Right ventricle myocardium superior (tissue), 1 donor: ENCODE results near the gene GIMAP8. TPM values are rescaled to one million over a fixed set of nuclear protein-coding genes. Genes with fewer than 3 reads are reported as not detected.

Source experiments
- ATAC-seq: fragments of 200-7000 bp; cut with Tn5 transposase; one replicate; pipeline ENCODE4 v1.9.1; 2020; ENCODE audit warnings: mild to moderate bottlenecking; ENCODE audit not compliant: poor library complexity
- DNase-seq: peaks from one replicate; pipeline ENCODE4 v3.0.0-alpha.2; 2020
- intact Hi-C: fragments of 100-400 bp; cut with DNase I; formaldehyde crosslinking; loops from one replicate; pipeline ENCODE4 v1.11.2; 2022
- total RNA-seq: library from RNA; stranded (reverse); fragmentation: NEBNext Ultra II Directional; extraction: Animal tissue kit (Norgen Biotek cat#: 25700); gene quantifications from one replicate; pipeline ENCODE4 v1.2.1, GENCODE V29; 2021
- donor health status: DM: no; HTN: yes; CAD: no; lungs with severe emphysema.

GIMAP8 gene
- total RNA-seq, 1 donor from 2014 or later: 14.4 TPM

DNA sequence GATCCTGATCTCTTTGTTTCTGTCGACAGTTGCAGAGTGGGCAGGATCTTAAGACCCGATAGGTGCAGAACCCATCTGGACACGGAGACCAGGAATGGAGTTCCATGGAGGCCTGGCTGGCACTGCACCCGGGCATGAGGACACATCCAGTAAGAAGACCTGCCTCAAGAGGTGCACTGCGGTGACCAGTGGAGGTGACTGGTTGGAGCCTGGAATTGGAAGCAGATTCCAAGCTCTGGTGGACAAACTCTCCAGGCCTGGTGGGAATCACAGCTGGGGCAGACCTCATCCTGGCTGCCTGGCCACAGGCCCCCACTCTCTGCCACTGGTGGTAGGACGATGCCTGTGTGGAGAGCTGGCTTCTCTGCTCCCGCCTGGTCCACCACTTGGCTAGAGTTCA lies 40.3 kb upstream of the GIMAP8 start:
- ATAC-seq: no peak
- no peak for DNase-seq
- intact Hi-C loops: no loop called here

DNA sequence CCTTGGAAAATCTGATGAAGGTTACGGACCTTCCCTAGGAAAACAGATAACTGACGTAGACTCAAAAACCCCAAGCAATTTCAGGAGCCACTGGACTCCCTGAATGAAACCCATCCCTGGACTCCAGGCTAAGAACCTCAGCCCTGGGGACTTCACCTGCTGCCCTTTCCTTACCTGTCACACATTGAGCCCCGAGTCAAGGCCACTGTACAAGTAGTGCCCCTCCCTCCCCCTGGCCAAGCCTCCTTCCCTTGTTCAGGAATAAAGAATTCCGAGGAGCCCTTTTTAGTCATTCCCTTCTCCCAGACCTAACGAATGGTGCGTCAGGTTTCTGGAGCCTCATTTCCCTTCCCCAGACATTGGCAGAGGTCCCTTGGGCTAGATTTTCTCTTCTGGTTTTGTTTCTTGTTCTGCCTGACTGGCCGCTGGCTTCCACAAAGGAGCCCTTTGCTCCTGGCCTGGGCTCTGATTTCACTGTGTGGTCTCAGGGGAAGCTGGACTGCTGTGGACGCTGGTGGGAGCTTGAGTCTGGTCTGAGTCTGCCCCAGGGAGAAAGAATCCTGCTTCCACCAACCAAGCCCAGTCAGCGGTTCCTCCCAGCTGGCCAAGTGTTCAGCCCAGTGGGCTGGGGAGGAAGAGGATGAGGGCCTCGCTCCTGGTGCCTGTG lies 39.6 kb upstream of the GIMAP8 start:
- no peak for ATAC-seq
- no peak for DNase-seq
- intact Hi-C loops: no loop called here

DNA sequence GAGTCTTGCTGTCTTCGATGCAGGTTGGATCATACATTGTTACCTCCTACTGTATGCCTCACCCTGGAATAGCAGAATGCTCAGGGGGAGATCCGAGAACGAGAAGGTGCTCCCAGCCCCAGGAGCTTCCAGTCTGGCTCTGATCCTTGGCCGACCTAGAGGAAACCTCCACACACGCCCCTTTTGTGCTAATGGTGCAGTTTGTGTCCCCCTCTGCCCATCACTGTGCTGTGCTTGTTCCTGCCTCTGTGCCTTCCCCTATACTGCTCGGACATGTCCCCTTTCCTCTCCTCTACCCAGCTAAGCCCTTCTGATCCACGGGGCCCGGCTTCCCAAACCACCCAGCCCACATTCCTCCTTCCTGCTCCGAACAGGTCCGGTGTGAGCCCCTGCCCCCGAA lies 38.8 kb upstream of the GIMAP8 start:
- intact Hi-C loops: no loop called here
- no peak for DNase-seq
- no peak for ATAC-seq

DNA sequence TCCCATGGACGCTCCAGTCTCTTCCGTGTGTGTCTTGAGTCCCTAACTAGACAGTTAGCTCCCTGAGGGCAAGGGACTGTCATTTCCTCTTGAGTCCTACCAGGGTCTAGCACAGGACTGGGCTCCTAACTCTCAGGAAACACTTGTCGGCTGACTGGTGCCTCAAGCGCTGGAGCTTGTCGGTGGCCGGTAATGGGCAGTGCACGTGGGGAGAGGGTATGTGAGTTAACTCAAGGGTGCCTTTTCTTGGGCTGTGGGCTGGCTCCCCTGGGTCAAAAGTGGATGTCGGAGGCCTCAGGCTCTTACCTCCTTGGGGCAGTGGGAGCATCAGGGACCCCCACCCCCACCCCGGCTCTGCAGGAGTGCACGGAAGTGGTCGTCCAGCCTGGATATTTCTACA lies 38.4 kb upstream of the GIMAP8 start:
- no peak for DNase-seq
- intact Hi-C loops: no loop called here
- no peak for ATAC-seq

DNA sequence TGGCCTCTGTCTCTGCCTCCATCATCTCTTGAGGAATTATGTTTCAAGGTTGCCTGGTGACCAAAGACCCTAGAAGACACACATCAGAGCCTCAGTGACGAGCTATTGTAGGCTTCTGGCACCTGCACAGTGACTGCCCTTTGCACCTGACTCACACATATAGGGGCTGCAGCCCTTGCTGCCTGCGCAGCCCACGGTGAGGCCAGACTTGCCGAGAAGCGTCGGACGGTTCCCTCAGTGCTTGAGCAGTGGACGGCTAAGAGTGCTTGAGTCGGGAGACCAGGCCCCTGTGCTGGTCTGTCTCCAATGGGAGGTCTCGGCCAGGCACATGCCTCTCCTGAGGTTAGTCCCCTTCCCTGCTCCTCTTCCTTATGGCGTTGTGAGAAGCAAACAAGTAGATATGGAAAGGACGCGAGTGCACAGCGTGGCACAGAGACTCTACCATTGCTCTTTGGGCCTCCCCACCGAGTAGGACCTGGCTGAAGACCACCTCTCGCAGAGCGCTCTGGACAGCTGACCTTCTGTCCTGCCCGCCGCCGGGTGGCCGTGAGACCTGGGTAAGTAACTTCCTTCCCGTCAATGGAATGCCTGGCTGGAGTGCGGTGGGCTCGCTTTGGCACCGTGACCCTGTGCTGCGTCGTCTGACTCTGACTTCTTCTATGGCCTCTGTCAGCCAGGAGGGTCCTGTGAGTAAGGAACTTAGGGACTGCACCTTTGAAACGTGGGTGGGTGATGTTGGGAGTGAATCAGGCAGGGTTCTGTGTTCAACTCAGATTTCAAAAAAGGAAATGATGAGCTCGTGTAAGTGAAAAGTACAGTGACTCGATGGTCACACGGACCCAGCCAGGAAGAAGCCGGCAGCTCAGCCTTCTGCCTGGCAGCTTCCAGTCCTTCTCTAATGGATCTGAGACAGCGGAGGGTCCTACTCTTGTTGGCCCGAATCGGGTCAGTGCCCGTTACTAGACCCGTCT lies 37.6 kb upstream of the GIMAP8 start:
- DNase-seq: no peak
- intact Hi-C loops: no loop called here
- ATAC-seq: no peak

DNA sequence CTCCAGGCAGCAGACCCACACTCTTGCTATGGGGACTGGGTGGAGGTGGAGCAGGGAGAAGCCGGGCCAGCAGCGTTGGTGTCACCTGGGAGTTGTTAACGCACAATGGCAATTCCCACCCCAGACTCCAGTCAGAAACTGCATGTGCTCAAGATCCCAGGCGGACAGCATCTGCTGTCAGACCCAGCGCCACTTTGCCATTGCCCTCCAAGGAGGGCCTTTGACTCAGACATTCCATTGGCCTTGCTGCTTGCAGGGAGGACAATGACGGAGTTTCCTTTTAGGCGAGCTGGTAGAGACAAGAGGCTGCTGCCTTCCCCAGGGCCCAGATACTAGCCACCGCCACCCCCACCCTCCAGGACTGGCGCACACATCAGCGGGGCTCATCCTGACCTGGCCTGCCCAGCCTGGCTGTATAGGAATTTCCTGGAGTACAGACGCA lies 36.8 kb upstream of the GIMAP8 start:
- intact Hi-C loops: no loop called here
- ATAC-seq (no peak), DNase-seq (no peak)

DNA sequence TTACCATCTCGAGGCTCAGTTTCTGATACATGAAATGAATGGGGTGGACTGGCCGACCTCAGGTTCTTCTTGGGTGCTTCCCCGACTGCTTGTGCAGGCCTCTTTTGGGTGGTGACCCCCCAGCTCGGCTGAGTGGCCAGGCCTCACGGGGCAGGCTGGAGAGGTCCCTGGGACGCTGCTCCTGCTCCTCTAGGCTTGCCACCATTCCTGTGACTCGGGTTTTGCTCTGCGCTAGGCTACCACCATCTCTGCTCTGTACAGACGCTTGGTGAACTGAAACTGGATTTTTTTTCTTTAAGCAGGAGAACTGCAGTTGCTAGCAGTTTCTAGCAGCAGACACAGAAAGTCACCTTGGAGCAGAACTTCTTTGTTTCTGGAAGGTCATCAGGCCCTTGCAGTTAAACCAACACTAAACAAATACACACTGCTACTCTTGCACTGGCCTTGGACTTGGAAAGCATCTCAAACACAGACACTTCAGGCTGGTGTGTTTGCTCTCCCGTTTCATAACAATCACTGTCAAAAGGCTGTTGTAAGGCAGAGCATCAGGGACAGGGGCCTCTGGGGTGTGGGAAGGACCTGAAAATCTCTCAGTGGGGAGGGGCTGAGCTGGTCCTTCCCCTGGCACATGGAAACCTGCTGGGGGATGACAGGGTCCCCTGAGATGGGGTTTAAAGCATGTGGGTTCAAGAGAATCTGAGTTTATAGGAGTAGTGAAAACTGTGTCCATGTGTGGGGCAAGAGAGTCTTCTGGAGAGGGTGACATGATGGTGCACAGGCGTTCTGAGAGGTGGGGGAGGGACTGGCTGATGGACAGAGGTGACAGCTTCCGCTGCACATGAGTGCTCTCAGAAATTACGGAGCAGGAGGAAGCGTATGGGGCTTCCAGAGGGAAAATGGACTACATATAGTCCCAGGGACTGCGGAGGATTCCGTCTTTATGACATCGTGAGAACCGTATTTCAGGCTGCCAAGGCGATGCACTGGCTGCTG lies 35.0 kb upstream of the GIMAP8 start:
- DNase-seq: no peak
- intact Hi-C loops: loop anchor here (5.0 kb wide), 1 partner anchor 58 kb away; no protein-coding TSS in a partner anchor
- ATAC-seq: no peak

DNA sequence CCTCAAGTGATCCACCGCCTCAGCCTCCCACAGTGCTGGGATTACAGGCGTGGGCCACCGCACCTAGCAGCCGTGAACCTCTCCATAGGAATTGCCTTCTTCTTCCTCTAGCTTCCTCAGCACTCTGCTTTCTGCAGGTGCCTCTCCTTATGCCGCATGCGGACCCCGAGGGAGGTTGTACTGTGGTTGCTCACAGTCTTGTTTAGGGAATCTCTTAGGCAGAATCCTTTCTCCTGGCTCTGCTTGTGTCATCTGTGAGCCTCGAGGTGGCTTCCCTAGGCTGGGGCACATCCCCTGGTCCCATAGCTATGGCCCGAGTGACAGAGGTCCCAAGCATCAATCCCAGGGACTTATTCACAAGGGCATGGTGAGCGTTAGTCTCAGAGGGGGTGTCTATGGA lies 33.2 kb upstream of the GIMAP8 start:
- intact Hi-C loops: loop anchor here (5.0 kb wide), 1 partner anchor 60 kb away; no protein-coding TSS in a partner anchor
- no peak for ATAC-seq
- DNase-seq: no peak

DNA sequence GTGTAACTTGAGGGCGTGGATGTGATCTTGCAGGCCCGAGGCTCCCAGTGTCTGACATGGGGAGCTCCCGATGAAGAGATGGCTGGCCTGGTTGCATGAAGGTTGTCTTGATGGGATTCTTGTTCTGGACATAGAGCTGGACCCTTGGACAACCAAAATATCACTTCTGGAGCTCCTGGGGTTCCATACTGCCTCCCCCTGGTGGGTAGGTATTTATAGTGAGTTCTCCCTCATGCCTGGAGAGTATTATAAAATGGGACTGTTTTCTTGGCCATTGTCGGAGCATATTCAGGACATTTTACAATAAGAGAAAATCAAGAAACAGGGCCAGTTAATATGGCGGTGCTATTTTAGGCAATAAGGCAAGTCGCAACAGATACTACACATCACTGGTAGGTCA lies 32.6 kb upstream of the GIMAP8 start:
- intact Hi-C loops: loop anchor here (5.0 kb wide), 1 partner anchor 61 kb away; no protein-coding TSS in a partner anchor
- ATAC-seq: no peak
- no peak for DNase-seq

DNA sequence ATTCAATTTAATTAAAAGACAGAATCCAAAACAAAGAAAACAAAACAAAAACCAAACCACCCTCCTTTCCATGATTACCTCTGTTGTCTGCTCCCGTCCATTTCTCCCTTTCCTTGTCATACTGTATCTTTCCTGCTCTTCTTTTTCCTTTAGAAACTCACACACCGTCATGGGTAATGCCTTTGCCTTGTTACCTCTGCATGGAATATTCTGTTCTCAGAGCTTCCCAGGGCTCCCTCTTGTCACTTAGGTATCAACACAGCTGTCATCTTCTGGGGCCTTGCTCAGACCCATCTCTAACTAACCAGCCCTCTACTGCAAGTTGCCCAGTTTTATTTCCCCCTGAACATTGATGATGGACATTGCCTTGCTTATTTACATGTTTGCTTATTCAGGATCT lies 30.2 kb upstream of the GIMAP8 start:
- ATAC-seq: no peak
- intact Hi-C loops: loop anchor here (5.0 kb wide), 1 partner anchor 133 kb away; no protein-coding TSS in a partner anchor

DNA sequence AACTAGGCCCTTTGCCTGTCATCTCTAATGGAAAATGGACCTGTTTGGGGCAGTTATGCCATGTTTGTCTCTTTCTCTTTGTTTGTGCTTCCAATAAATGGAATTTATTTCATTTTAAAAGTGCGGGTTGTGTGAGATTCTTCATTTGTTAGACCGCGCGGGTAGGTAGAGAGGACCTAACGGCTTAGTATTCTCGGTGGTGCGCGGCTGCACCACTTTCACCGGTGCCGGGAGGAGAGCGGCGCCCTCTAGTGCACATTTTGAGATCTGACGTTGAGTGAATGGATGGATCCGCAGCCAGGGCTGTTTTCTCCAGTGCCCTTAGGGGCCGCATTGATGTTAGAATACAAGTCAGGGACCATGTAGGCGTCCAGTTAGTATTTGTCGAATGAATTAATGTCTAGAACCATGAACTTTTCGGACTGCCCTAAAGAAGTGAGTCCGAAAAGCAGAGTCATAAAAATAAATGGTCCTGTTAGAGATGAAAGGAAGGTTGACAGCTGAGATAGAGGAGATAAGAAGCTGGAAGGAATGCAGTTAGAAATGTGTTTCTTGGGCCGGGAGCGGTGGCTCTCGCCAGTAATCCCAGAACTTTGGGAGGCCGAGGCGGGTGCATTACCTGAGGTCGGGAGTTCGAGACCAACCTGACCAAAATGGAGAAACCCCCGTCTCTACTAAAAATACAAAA lies 29.3 kb upstream of the GIMAP8 start:
- intact Hi-C loops: loop anchor here (5.0 kb wide), 1 partner anchor 134 kb away; no protein-coding TSS in a partner anchor
- DNase-seq (peak; percentile 86), ATAC-seq (peak; percentile 98)

More for the DNA sequence above, 30.2 kb upstream of the GIMAP8 start:
- DNase-seq: no peak

DNA sequence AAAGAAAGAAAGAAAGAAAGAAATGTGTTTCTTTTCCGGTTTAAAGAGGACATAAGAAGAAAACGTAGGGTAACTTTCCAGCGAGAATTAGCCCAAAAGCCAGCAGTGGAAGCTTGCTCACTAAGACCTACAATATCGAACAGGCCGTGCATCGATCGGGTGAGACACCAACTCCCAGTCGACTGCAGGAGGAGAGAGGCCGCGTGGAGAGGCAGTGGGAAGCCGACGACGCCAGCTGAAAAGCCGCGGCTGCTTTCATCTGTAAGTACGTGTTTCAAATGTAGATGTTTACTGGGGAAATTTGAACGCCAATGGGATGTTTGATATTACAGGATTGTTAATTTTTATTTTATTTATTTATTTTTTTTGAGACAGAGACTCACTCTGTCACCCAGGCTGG lies 28.6 kb upstream of the GIMAP8 start:
- intact Hi-C loops: loop anchor here (5.0 kb wide), 1 partner anchor 135 kb away; no protein-coding TSS in a partner anchor
- ATAC-seq (no peak), DNase-seq (no peak)

DNA sequence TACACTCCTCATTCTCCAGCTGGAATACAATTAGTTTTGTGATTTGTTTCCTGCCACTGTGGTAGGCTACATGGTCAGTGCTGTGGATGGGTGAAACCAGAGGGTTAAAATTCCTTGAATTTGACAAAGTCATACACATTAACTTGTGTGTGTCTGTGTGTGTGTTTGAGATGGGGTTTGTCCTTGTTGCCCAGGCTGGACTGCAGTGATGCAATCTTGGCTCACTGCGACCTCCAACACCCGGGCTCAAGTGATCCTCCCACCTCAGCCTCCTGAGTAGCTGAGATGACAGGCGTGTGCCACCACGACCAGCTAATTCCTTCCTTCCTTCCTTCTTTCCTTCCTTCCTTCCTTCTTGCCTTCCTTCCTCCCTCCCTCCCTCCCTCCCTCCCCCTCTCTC lies 24.8 kb upstream of the GIMAP8 start:
- ATAC-seq: no peak
- intact Hi-C loops: no loop called here
- no peak for DNase-seq

DNA sequence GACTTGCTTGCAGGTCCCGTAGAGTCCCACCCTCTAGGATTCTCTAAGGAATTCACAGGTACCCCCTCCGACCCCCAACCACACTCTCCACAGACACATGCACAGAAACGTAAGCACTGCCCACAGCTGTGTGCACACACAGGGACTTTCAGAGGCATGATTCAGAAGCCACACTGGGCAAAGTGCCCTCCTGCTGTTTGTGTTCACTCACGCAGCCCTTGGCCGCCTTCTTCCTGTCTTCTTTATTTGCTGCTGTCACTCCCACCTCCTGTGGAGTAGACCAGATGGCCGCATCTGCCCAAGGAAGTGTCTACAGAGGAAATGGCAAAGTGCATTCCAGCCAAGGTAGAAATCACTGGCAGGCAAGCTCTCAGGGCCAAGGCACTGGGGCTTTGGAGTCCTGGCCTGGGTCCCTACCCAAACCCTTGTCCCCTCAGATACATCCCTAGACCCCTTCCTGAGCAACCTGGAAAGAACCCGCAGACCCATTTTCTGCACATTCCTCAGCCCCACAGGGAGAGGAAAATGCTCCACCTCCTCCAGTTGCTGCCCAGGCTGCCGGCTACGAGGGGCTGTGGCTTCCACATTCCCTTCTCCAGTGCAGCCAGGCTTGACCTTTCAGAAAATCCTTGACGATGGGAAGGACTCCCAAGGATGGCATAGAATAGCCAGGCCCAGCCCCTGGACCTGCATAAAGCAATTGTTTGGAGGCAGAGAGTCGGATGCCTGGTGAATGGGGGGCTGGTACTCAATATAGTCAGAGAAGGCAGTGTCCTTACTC lies 21.6 kb upstream of the GIMAP8 start:
- ATAC-seq (peak; percentile 15), DNase-seq (no peak)
- intact Hi-C loops: no loop called here

DNA sequence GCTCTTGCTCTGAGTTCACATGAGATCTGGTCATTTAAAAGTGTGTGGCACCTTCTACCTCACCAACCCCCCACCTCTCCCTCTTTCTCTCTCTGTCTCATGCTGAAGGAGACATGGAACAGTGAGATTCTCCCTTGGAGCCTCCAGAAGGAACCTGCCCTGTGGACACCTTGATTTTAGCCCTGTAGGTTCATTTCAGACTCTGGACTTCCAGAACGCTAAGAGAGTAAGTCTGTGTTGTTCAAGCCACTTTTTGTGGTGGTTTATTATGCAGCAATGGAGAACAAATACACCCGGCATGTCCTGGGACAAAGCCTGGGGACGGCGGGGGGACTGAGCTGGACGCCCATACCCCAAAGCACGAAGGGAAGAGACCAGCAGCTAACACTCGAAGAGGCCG lies 20.7 kb upstream of the GIMAP8 start:
- intact Hi-C loops: no loop called here
- DNase-seq (no peak), ATAC-seq (no peak)

DNA sequence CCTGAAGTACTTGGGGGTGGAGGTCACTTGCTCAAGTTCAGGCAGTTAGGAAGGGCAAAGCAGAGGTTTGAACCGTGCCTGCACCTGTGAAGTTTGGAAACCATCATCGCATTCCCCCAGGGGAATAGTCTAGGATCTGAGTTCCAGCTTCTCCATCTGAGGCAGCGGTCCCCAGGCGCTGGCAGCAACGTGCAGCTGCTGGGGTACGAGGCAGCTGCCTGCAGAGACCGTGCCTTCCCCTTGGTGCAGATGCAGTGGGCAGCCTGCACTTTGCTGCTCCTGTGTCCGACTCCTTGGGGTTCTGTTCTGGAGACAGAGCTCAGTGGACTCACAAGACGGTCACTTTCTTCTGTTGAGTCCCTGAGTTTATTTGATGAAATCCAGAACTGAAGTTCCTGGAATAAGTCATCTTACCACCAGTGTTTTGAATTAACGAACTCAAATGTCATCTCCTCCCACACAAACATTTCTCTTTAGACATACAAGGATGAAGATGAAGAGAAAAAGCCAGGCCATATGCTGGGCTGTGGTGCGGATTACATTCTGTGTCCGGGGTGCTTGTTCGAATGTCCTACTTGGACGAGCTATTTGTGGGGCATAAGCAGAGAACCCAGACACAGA lies 19.9 kb upstream of the GIMAP8 start:
- intact Hi-C loops: no loop called here
- ATAC-seq (no peak), DNase-seq (no peak)
